Endodermal cell (in vitro differentiated cells): ENCODE results near the gene SIN3B. TPM values are rescaled to one million over a fixed set of nuclear protein-coding genes. Genes with fewer than 3 reads are reported as not detected.

Experiments used
- DNase-seq: peaks from one replicate; pipeline ENCODE4 v3.0.0-alpha.2; 2017
- H3K27ac ChIP-seq: 2 replicates; pipeline ENCODE4 v1.5.1; 2013; ENCODE audit warnings: mild to moderate bottlenecking, low read depth, low read length, moderate library complexity
- H3K27me3 ChIP-seq: 2 replicates; pipeline ENCODE4 v1.6.1; 2013; ENCODE audit warnings: mild to moderate bottlenecking, low read length, moderate library complexity; ENCODE audit not compliant: insufficient read depth, control insufficient read depth, poor library complexity, severe bottlenecking
- H3K36me3 ChIP-seq: 2 replicates; pipeline ENCODE4 v1.7.0; 2013; ENCODE audit warnings: mild to moderate bottlenecking, low read length, moderate library complexity; ENCODE audit not compliant: control insufficient read depth, insufficient read depth
- H3K4me1 ChIP-seq: one replicate; pipeline ENCODE4 v1.7.0; 2013; ENCODE audit warnings: low read length; ENCODE audit not compliant: control insufficient read depth, insufficient read depth
- H3K4me3 ChIP-seq: 2 replicates; pipeline ENCODE4 v1.5.1; 2013; ENCODE audit warnings: mild to moderate bottlenecking, low read length, moderate library complexity
- H3K9ac ChIP-seq: 2 replicates; pipeline ENCODE4 v1.6.1; 2013; ENCODE audit warnings: mild to moderate bottlenecking, low read length, moderate library complexity; ENCODE audit not compliant: poor library complexity, severe bottlenecking; ENCODE audit errors: extremely low read depth
- H3K9me3 ChIP-seq: 2 replicates; pipeline ENCODE4 v1.6.1; 2013; ENCODE audit warnings: mild to moderate bottlenecking, low read length, moderate library complexity; ENCODE audit not compliant: control insufficient read depth
- H3K27ac Mint-ChIP-seq: 2 replicates; pipeline ENCODE4 v1.8.0; 2020; ENCODE audit warnings: mixed read lengths
- H3K27me3 Mint-ChIP-seq: 2 replicates; pipeline ENCODE4 v1.8.0; 2021; ENCODE audit warnings: mild to moderate bottlenecking, mixed read lengths; ENCODE audit not compliant: insufficient read depth
- H3K36me3 Mint-ChIP-seq: 2 replicates; pipeline ENCODE4 v1.8.0; 2020; ENCODE audit warnings: low read depth, mixed read lengths
- H3K4me1 Mint-ChIP-seq: 2 replicates; pipeline ENCODE4 v1.8.0; 2020; ENCODE audit warnings: mixed read lengths
- H3K4me3 Mint-ChIP-seq: 2 replicates; pipeline ENCODE4 v1.8.0; 2020; ENCODE audit warnings: mild to moderate bottlenecking, moderate library complexity, mixed read lengths
- H3K9me3 Mint-ChIP-seq: 2 replicates; pipeline ENCODE4 v1.8.0; 2020; ENCODE audit warnings: mild to moderate bottlenecking, mixed read lengths
- CTCF ChIP-seq: fragments of 200-600 bp; sonication (generic); conservative IDR thresholded peaks from 2 replicates; pipeline ENCODE4 v1.5.0; 2021; ENCODE audit warnings: antibody characterized with exemption, mild to moderate bottlenecking
- WGBS, 2 experiments: methylation state at CpG; one replicate each; pipeline versions ENCODE4 v1.1.5 to v1.1.7; 2013; ENCODE audit warnings: missing lambda C conversion rate in 2 of 2, mixed read lengths in 1 of 2; ENCODE audit not compliant: insufficient coverage in 1 of 2, insufficient read length in 1 of 2; 5-methylcytosine and 5-hydroxymethylcytosine counted together
- total RNA-seq, 2 donors: library from RNA; stranded (reverse); fragmentation: NEBNext Ultra II Directional in 1 of 2; extraction: Animal tissue kit (Norgen Biotek cat#: 25700) in 1 of 2; gene quantifications; 2 replicates in 1 of 2; 3 replicates in 1 of 2; pipeline ENCODE4 v1.2.1, GENCODE V29; 2021

SIN3B gene
- total RNA-seq, 2 donors from 2014 or later = 68.0 to 78.4 TPM

- no peaks in the 10 kb centered on the region for H3K9me3 ChIP-seq
- WGBS, 2 experiments = 58 to 83% methylated on average over 2 to 4 of the region's 4 CpGs
- H3K27ac Mint-ChIP-seq = no peak overlapping the region
- no peak for TF ChIP-seq CTCF
- no peak overlapping the region for H3K27ac ChIP-seq
- no peak for DNase-seq
- no peak overlapping the region for H3K4me3 Mint-ChIP-seq
- no peak overlapping the region for H3K9ac ChIP-seq
- no peaks in the 10 kb centered on the region for H3K4me1 ChIP-seq
- no peaks in the 10 kb centered on the region for H3K36me3 ChIP-seq
- no peaks in the 10 kb centered on the region for H3K27me3 Mint-ChIP-seq
- no peak overlapping the region for H3K4me3 ChIP-seq
- no peaks in the 10 kb centered on the region for H3K4me1 Mint-ChIP-seq
- H3K27me3 ChIP-seq = no peaks in the 10 kb centered on the region
- no peaks in the 10 kb centered on the region for H3K36me3 Mint-ChIP-seq
- peaks cover 3% of the 10 kb centered on the region for H3K9me3 Mint-ChIP-seq
These were observed 25.0 kb upstream of the SIN3B start for GRCh38 chr19:16804176-16804575.

- Mint-ChIP-seq H3K27ac (no peak overlapping the region), H3K4me1 (no peaks in the 10 kb centered on the region), H3K27me3 (peaks cover 2% of the 10 kb centered on the region), H3K9me3 (peaks cover 3% of the 10 kb centered on the region), H3K36me3 (no peaks in the 10 kb centered on the region), H3K4me3 (no peak overlapping the region)
- DNase-seq = no peak
- no peaks in the 10 kb centered on the region for H3K4me1 ChIP-seq
- H3K4me3 ChIP-seq = no peak overlapping the region
- H3K27me3 ChIP-seq = no peaks in the 10 kb centered on the region
- no peaks in the 10 kb centered on the region for H3K36me3 ChIP-seq
- H3K9ac ChIP-seq = no peak overlapping the region
- WGBS, 2 experiments = 89% methylated on average over 29 to 31 of the region's 31 CpGs
- H3K27ac ChIP-seq = no peak overlapping the region
- no peak for TF ChIP-seq CTCF
- H3K9me3 ChIP-seq = no peaks in the 10 kb centered on the region
These were observed 21.5 kb upstream of the SIN3B start for GRCh38 chr19:16807549-16808284.

- Mint-ChIP-seq H3K27me3 (peaks cover 2% of the 10 kb centered on the region), H3K36me3 (no peaks in the 10 kb centered on the region), H3K4me1 (peaks cover 3% of the 10 kb centered on the region), H3K27ac (no peak overlapping the region), H3K9me3 (no peaks in the 10 kb centered on the region), H3K4me3 (no peak overlapping the region)
- H3K4me3 ChIP-seq = no peak overlapping the region
- H3K27ac ChIP-seq = no peak overlapping the region
- DNase-seq = no peak
- H3K36me3 ChIP-seq = no peaks in the 10 kb centered on the region
- no peaks in the 10 kb centered on the region for H3K4me1 ChIP-seq
- WGBS, 2 experiments = 60 to 83% methylated on average over 1 of the region's 1 CpG
- TF ChIP-seq CTCF = no peak
- no peak overlapping the region for H3K9ac ChIP-seq
- H3K9me3 ChIP-seq = peaks cover 7% of the 10 kb centered on the region
- no peaks in the 10 kb centered on the region for H3K27me3 ChIP-seq
These were observed 14.6 kb upstream of the SIN3B start for GRCh38 chr19:16814526-16815100.
